Activated CD4-positive, alpha-beta T cell treated with anti-CD3 and anti-CD28 coated beads, Interleukin-2, Interleukin-6, amounts not matched to agents 100 ng/mL and 50 ng/mL, durations not matched to agents 16 hours and 8 hours (primary cell): ENCODE measurements around the gene METTL1.
"Not testable (repeated sequence)": the region's sequence is repeated elsewhere in the genome, so short reads cannot be mapped to it uniquely, and the experiment has no call there.

Experiments used
- DNase-seq: peaks from one replicate; pipeline ENCODE4 v3.0.0-alpha.2; 2020

METTL1 gene

GRCh38 chr12:57796996-57797395, 25.1 kb upstream of the METTL1 start:
- DNase-seq: no peak

GRCh38 chr12:57795354-57795753, 23.4 kb upstream of the METTL1 start:
- DNase-seq: no peak

- no peak for DNase-seq
These were observed 22.0 kb upstream of the METTL1 start for GRCh38 chr12:57793920-57794319.

- no peak for DNase-seq
These were observed 12.0 kb upstream of the METTL1 start for GRCh38 chr12:57783861-57784260.

- DNase-seq: no peak
These were observed 11.5 kb upstream of the METTL1 start for GRCh38 chr12:57783466-57783801.

GRCh38 chr12:57782608-57783465, 10.9 kb upstream of the METTL1 start, which contains the start of gene TSFM:
Gene TSFM (plus strand): TSS chr12:57782787. CDS start chr12:57782802, 15 bp downstream.
- peak; percentile 96 for DNase-seq

GRCh38 chr12:57782243-57782607, 10.3 kb upstream of the METTL1 start:
- no peak for DNase-seq

GRCh38 chr12:57781801-57782200, 9.9 kb upstream of the METTL1 start:
- DNase-seq: no peak

- DNase-seq: no peak
These were observed 9.3 kb upstream of the METTL1 start for GRCh38 chr12:57781244-57781643.

GRCh38 chr12:57780284-57780897, 8.5 kb upstream of the METTL1 start:
- no peak for DNase-seq

GRCh38 chr12:57779736-57780135, 7.8 kb upstream of the METTL1 start:
- no peak for DNase-seq

GRCh38 chr12:57777911-57778310, 6.0 kb upstream of the METTL1 start:
- no peak for DNase-seq

- no peak for DNase-seq
These were observed 5.5 kb upstream of the METTL1 start for GRCh38 chr12:57777367-57777766.

- DNase-seq: no peak
These were observed 4.3 kb upstream of the METTL1 start for GRCh38 chr12:57776247-57776587.

GRCh38 chr12:57775563-57776246, 3.8 kb upstream of the METTL1 start:
- DNase-seq: no peak

- DNase-seq: no peak
These were observed 3.1 kb upstream of the METTL1 start for GRCh38 chr12:57775044-57775443.

GRCh38 chr12:57774634-57775033, 2.7 kb upstream of the METTL1 start:
- not testable (repeated sequence) for DNase-seq

- DNase-seq: peak; percentile 63
These were observed 771 bp upstream of the METTL1 start, which contains the start of gene EEF1AKMT3 for GRCh38 chr12:57772429-57773322. Gene EEF1AKMT3 (plus strand): TSS chr12:57772614. CDS start chr12:57772725, 111 bp downstream.

- peak; percentile 94 for DNase-seq
These were observed 551 bp downstream of the METTL1 start for GRCh38 chr12:57771236-57771872.

GRCh38 chr12:57770734-57771133, 1.2 kb downstream of the METTL1 start:
- DNase-seq: no peak

- no peak for DNase-seq
These were observed 2.3 kb downstream of the METTL1 start for GRCh38 chr12:57769594-57769993.

GRCh38 chr12:57767876-57768275, 4.0 kb downstream of the METTL1 start:
- DNase-seq: no peak
